Fibroblast of pulmonary artery (primary cell): ENCODE data around the gene BLM.

Experiments used
- DNase-seq: peaks from one replicate; pipeline ENCODE4 v3.0.0-alpha.2; 2010; ENCODE audit warnings: low read depth
- H3K4me3 ChIP-seq: replicated peaks from 2 replicates; pipeline ENCODE4 v1.5.1; 2011; ENCODE audit warnings: low read depth, mild to moderate bottlenecking, control low read depth, low read length, moderate library complexity
- CTCF ChIP-seq: IDR thresholded peaks from 2 replicates; pipeline ENCODE4 v1.5.1; 2011; ENCODE audit warnings: mild to moderate bottlenecking, control low read depth, low read length, inconsistent platforms; ENCODE audit errors: missing control alignments

BLM gene

GRCh38 chr15:90711842-90712241 is 5.3 kb upstream of the BLM start:
- H3K4me3 ChIP-seq, result no peak overlapping the region
- TF ChIP-seq CTCF, result no peak
- DNase-seq, result no peak

GRCh38 chr15:90713081-90713480 is 4.1 kb upstream of the BLM start:
- no peak overlapping the region for H3K4me3 ChIP-seq
- DNase-seq, result no peak
- TF ChIP-seq CTCF, result no peak

- peak overlapping the region; percentile 92 for H3K4me3 ChIP-seq
- TF ChIP-seq CTCF, result no peak
- peak; percentile 16 for DNase-seq
Measured at GRCh38 chr15:90716317-90716975, 700 bp upstream of the BLM start.

- TF ChIP-seq CTCF, result no peak
- H3K4me3 ChIP-seq, result no peak overlapping the region
- DNase-seq, result no peak
Measured at GRCh38 chr15:90718232-90718631, 1.1 kb downstream of the BLM start.

- no peak overlapping the region for H3K4me3 ChIP-seq
- DNase-seq, result no peak
- no peak for TF ChIP-seq CTCF
Measured at GRCh38 chr15:90720131-90720530, 3.0 kb downstream of the BLM start.

GRCh38 chr15:90729261-90729660 is 12.1 kb downstream of the BLM start:
- DNase-seq, result no peak
- TF ChIP-seq CTCF, result no peak
- H3K4me3 ChIP-seq, result no peak overlapping the region

GRCh38 chr15:90730290-90730689 is 13.1 kb downstream of the BLM start:
- H3K4me3 ChIP-seq, result no peak overlapping the region
- no peak for TF ChIP-seq CTCF
- DNase-seq, result no peak
